SK-N-SH treated with all-trans-retinoic acid at 6 μM for 48 hours (cell line): ENCODE data around the gene RBM19.

Experiments used
- ATAC-seq: fragments of 200-7000 bp; cut with Tn5 transposase; 3 replicates; pipeline ENCODE4 v1.9.1; 2020; ENCODE audit warnings: mild to moderate bottlenecking, moderate library complexity
- ARNTL ChIP-seq: fragments of 450-650 bp; formaldehyde crosslinking; IDR thresholded peaks from 2 replicates; pipeline ENCODE4 v1.5.0; 2020; ENCODE audit warnings: low read depth, mild to moderate bottlenecking, moderate library complexity, borderline replicate concordance
- BACH2 ChIP-seq: fragments of 250-450 bp; sonication (Bioruptor Pico); IDR thresholded peaks from 2 replicates; pipeline ENCODE4 v1.9.0; 2021; ENCODE audit warnings: mild to moderate bottlenecking, borderline replicate concordance
- CREB5 ChIP-seq: fragments of 250-450 bp; sonication (Bioruptor Pico); IDR thresholded peaks from 2 replicates; pipeline ENCODE4 v1.5.1; 2020; ENCODE audit warnings: low read depth, mild to moderate bottlenecking, moderate library complexity
- CSDC2 ChIP-seq: fragments of 250-450 bp; sonication (Bioruptor Pico); IDR thresholded peaks from 2 replicates; pipeline ENCODE4 v1.5.0; 2020; ENCODE audit warnings: mild to moderate bottlenecking, moderate library complexity
- CSRNP3 ChIP-seq: fragments of 250-450 bp; sonication (Bioruptor Pico); IDR thresholded peaks from 2 replicates; pipeline ENCODE4 v1.5.1; 2021; ENCODE audit warnings: mild to moderate bottlenecking, moderate library complexity
- ESRRG ChIP-seq: fragments of 250-450 bp; sonication (Bioruptor Pico); IDR thresholded peaks from 2 replicates; pipeline ENCODE4 v1.6.1; 2021; ENCODE audit warnings: mild to moderate bottlenecking
- GLIS3 ChIP-seq: fragments of 250-450 bp; sonication (Bioruptor Pico); IDR thresholded peaks from 2 replicates; pipeline ENCODE4 v1.5.0; 2020; ENCODE audit warnings: mild to moderate bottlenecking, moderate library complexity
- ISL1 ChIP-seq: fragments of 250-450 bp; sonication (Bioruptor Pico); IDR thresholded peaks from 2 replicates; pipeline ENCODE4 v2.1.2; 2022; ENCODE audit warnings: mild to moderate bottlenecking, moderate library complexity
- OSR1 ChIP-seq: fragments of 250-450 bp; sonication (Bioruptor Pico); IDR thresholded peaks from 2 replicates; pipeline ENCODE4 v1.8.0; 2022; ENCODE audit warnings: moderate library complexity, mild to moderate bottlenecking, inconsistent platforms
- PATZ1 ChIP-seq: fragments of 250-450 bp; sonication (Bioruptor Pico); IDR thresholded peaks from 2 replicates; pipeline ENCODE4 v1.8.0; 2020; ENCODE audit warnings: mild to moderate bottlenecking, moderate library complexity, borderline replicate concordance
- POU6F1 ChIP-seq: fragments of 250-450 bp; sonication (Bioruptor Pico); IDR thresholded peaks from 2 replicates; pipeline ENCODE4 v1.8.0; 2021; ENCODE audit warnings: low read depth, mild to moderate bottlenecking, moderate library complexity, borderline replicate concordance
- PPARA ChIP-seq: fragments of 250-450 bp; sonication (Bioruptor Pico); IDR thresholded peaks from 2 replicates; pipeline ENCODE4 v1.5.0; 2020; ENCODE audit warnings: mild to moderate bottlenecking, borderline replicate concordance
- SNAI2 ChIP-seq: fragments of 250-450 bp; sonication (Bioruptor Pico); IDR thresholded peaks from 2 replicates; pipeline ENCODE4 v1.5.0; 2020; ENCODE audit warnings: mild to moderate bottlenecking, moderate library complexity
- TCF4 ChIP-seq: fragments of 250-450 bp; sonication (Bioruptor Pico); IDR thresholded peaks from 2 replicates; pipeline ENCODE4 v1.8.0; 2021; ENCODE audit warnings: mild to moderate bottlenecking, moderate library complexity, borderline replicate concordance
- TOX ChIP-seq: fragments of 250-450 bp; sonication (Bioruptor Pico); IDR thresholded peaks from 2 replicates; pipeline ENCODE4 v1.8.0; 2021; ENCODE audit warnings: mild to moderate bottlenecking, moderate library complexity, borderline replicate concordance
- TSHZ2 ChIP-seq: fragments of 250-450 bp; sonication (Bioruptor Pico); IDR thresholded peaks from 2 replicates; pipeline ENCODE4 v1.5.0; 2020; ENCODE audit warnings: mild to moderate bottlenecking, moderate library complexity
- ZC3H10 ChIP-seq: fragments of 250-450 bp; sonication (Bioruptor Pico); IDR thresholded peaks from 2 replicates; pipeline ENCODE4 v1.5.1; 2021; ENCODE audit warnings: mild to moderate bottlenecking, moderate library complexity
- ZFP3 ChIP-seq: fragments of 250-450 bp; sonication (Bioruptor Pico); IDR thresholded peaks from 2 replicates; pipeline ENCODE4 v1.5.0; 2020; ENCODE audit warnings: mild to moderate bottlenecking, moderate library complexity
- ZFP30 ChIP-seq: fragments of 450-650 bp; formaldehyde crosslinking; IDR thresholded peaks from 2 replicates; pipeline ENCODE4 v1.5.0; 2022; ENCODE audit warnings: mild to moderate bottlenecking, moderate library complexity
- ZNF565 ChIP-seq: fragments of 450-650 bp; formaldehyde crosslinking; conservative IDR thresholded peaks from 2 replicates; pipeline ENCODE4 v1.5.0; 2020; ENCODE audit warnings: low read depth, mild to moderate bottlenecking, moderate library complexity
- ZNF70 ChIP-seq: fragments of 450-650 bp; formaldehyde crosslinking; IDR thresholded peaks from 2 replicates; pipeline ENCODE4 v1.5.0; 2020; ENCODE audit warnings: mild to moderate bottlenecking, moderate library complexity
- ZNF8 ChIP-seq: fragments of 450-650 bp; formaldehyde crosslinking; IDR thresholded peaks from 2 replicates; pipeline ENCODE4 v1.5.0; 2020; ENCODE audit warnings: mild to moderate bottlenecking, moderate library complexity

The RBM19 gene

GRCh38 chr12:113907446-113908180 is 58.5 kb downstream of the RBM19 start (continued):
- TF ChIP-seq PATZ1 = no peak
- TF ChIP-seq ARNTL (CRISPR knock-in tag) = no peak
- TF ChIP-seq OSR1 (CRISPR knock-in tag) = no peak
- no peak for TF ChIP-seq ESRRG
- TF ChIP-seq ISL1 (CRISPR knock-in tag) = no peak
- TF ChIP-seq, all 23 proteins: peak for 0

GRCh38 chr12:113906411-113907200 is 59.5 kb downstream of the RBM19 start:
- TF ChIP-seq CSRNP3 (CRISPR knock-in tag) (no peak), ZC3H10 (CRISPR knock-in tag) (no peak), ARNTL (CRISPR knock-in tag) (no peak), CSDC2 (no peak), ZFP30 (CRISPR knock-in tag) (no peak), SNAI2 (CRISPR knock-in tag) (no peak), OSR1 (CRISPR knock-in tag) (no peak), CREB5 (CRISPR knock-in tag) (no peak), TSHZ2 (CRISPR knock-in tag) (no peak), ZNF70 (CRISPR knock-in tag) (no peak), POU6F1 (CRISPR knock-in tag) (no peak), GLIS3 (CRISPR knock-in tag) (no peak), ZNF8 (CRISPR knock-in tag) (no peak), ESRRG (no peak), ZNF565 (CRISPR knock-in tag) (no peak), ZFP3 (CRISPR knock-in tag) (no peak)
- no peak for ATAC-seq

- ATAC-seq = no peak
- TF ChIP-seq TOX (no peak), TSHZ2 (CRISPR knock-in tag) (no peak), CREB5 (CRISPR knock-in tag) (no peak), ZNF8 (CRISPR knock-in tag) (no peak), SNAI2 (CRISPR knock-in tag) (no peak), ZC3H10 (CRISPR knock-in tag) (no peak), PPARA (CRISPR knock-in tag) (no peak), TCF4 (CRISPR knock-in tag) (no peak), BACH2 (CRISPR knock-in tag) (no peak), ZNF70 (CRISPR knock-in tag) (no peak), ZFP3 (CRISPR knock-in tag) (no peak)
These were observed 60.3 kb downstream of the RBM19 start for GRCh38 chr12:113905829-113906228.
